Measurements from ENCODE around the gene SLFN12. TPM values are rescaled to one million over a fixed set of nuclear protein-coding genes. Genes with fewer than 3 reads are reported as not detected.

SLFN12 gene
- total RNA-seq, 2 donors from 2014 or later: 4.9 to 6.0 TPM

DNA sequence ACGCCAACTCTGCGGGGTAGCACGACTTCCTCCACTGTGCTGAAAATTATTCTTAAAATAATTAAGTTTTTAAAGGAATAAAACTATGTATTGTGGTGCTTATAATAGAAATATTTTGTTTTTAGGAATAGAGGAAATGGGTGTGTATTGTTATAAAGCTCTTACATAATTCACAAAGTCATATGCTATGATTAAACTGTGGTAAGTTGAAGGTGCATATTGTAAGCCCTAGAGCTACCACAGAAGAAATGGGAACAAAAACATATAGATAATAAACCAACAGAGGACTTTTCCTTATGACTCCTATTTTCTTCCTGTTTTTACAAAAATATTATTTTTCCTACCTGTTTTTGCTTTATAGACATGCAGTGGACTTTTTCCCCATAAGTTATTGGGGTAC lies 54.6 kb downstream of the SLFN12 start:
- DNase-seq (no peak), ATAC-seq (no peak)
- no peaks in the 10 kb centered on the region for H3K27me3 ChIP-seq
- H3K9me3 ChIP-seq: no peaks in the 10 kb centered on the region
- H3K36me3 ChIP-seq (replicated peaks in 1 of 2; ENCODE audit: insufficient read depth in 1 of 2, low read depth in 2 of 2): no peaks in the 10 kb centered on the region
- H3K4me3 ChIP-seq: no peak overlapping the region
- H3K4me1 ChIP-seq: peaks cover 14% of the 10 kb centered on the region
- TF ChIP-seq, protein P1, sequence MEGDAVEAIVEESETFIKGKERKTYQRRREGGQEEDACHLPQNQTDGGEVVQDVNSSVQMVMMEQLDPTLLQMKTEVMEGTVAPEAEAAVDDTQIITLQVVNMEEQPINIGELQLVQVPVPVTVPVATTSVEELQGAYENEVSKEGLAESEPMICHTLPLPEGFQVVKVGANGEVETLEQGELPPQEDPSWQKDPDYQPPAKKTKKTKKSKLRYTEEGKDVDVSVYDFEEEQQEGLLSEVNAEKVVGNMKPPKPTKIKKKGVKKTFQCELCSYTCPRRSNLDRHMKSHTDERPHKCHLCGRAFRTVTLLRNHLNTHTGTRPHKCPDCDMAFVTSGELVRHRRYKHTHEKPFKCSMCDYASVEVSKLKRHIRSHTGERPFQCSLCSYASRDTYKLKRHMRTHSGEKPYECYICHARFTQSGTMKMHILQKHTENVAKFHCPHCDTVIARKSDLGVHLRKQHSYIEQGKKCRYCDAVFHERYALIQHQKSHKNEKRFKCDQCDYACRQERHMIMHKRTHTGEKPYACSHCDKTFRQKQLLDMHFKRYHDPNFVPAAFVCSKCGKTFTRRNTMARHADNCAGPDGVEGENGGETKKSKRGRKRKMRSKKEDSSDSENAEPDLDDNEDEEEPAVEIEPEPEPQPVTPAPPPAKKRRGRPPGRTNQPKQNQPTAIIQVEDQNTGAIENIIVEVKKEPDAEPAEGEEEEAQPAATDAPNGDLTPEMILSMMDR (IDR thresholded peaks at IDR 0.05): no peak
- TF ChIP-seq POLR2A (IDR thresholded peaks at IDR 0.05): no peak
- intact Hi-C loops (cut with DNase I): no loop called here
- 70 to 80% methylated on average over 3 of the region's 3 CpGs for WGBS, 2 donors
- H3K27ac ChIP-seq: no peak overlapping the region

DNA sequence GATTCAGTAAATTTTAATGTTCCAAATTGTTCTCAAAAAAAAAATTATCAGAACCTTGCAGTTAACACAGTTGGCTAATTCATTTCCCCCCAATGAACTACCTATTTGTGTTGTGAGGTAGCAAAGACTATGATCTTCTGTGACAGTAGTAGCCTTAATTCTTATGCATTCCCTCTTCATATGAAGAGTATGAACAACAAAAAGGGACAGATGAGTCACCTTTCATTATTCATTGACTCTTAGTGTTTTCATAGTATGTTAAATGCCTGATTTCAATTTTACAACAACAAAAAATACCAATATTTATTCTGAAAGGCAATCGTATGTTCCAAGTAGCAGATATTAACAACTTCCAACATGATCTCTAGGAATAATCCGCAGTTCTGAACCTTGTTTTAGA lies 55.2 kb downstream of the SLFN12 start:
- Histone ChIP-seq H3K27ac (no peak overlapping the region), H3K27me3 (no peaks in the 10 kb centered on the region), H3K4me1 (peaks cover 14% of the 10 kb centered on the region), H3K4me3 (no peak overlapping the region), H3K9me3 (no peaks in the 10 kb centered on the region), H3K36me3 (replicated peaks in 1 of 2; ENCODE audit: insufficient read depth in 1 of 2, low read depth in 2 of 2) (no peaks in the 10 kb centered on the region)
- DNase-seq (no peak), ATAC-seq (no peak)
- WGBS, 2 donors: 47 to 50% methylated on average over 2 of the region's 2 CpGs
- no peak for TF ChIP-seq POLR2A (IDR thresholded peaks at IDR 0.05)
- TF ChIP-seq, protein P1 (IDR thresholded peaks at IDR 0.05): no peak
- intact Hi-C loops (cut with DNase I): no loop called here

GRCh38 chr17:35376245-35376644 lies 56.1 kb downstream of the SLFN12 start:
- H3K27ac ChIP-seq: peak overlapping the region in 1 of 4 donors; percentile 32
- peaks cover 14% of the 10 kb centered on the region for H3K4me1 ChIP-seq
- intact Hi-C loops (cut with DNase I): no loop called here
- no peak for DNase-seq
- ATAC-seq: no peak
- 21 to 31% methylated on average over 1 of the region's 1 CpG for WGBS, 2 donors
- no peaks in the 10 kb centered on the region for H3K27me3 ChIP-seq
- no peak overlapping the region for H3K4me3 ChIP-seq
- TF ChIP-seq, protein P1 (IDR thresholded peaks at IDR 0.05): no peak
- TF ChIP-seq POLR2A (IDR thresholded peaks at IDR 0.05): no peak
- no peaks in the 10 kb centered on the region for H3K36me3 ChIP-seq (replicated peaks in 1 of 2; ENCODE audit: insufficient read depth in 1 of 2, low read depth in 2 of 2)
- H3K9me3 ChIP-seq: peaks cover 0 to 3% (median 0%) of the 10 kb centered on the region in 3 donors

DNA sequence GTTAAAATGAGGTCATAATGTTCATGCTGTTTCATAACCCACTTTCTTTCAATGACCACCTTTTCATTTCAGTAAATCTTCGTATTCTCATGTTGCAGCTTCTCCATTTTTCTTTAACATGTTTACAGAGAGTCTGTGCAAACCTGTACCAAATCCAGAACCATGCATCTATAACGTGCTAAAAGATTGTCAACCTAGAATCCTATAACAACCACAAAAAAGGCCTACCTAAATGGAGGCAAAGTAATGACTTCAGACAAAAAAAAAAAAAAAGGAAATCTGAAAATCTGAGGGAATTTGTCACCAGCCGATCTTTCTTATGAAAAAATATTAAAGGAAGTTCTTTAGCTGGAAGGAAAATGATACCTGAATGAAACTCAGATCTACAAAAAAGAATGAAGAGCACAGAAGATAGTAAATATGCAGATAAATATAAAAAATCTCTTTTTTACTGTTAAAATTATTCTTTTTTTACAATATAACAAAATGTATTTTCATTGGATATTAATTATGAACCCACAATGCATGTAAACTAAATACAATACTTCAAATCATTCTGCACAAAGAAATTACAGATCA lies 57.4 kb downstream of the SLFN12 start:
- intact Hi-C loops (cut with DNase I): no loop called here
- no peak for ATAC-seq
- no peaks in the 10 kb centered on the region for H3K36me3 ChIP-seq (replicated peaks in 1 of 2; ENCODE audit: insufficient read depth in 1 of 2, low read depth in 2 of 2)
- 72 to 81% methylated on average over 3 of the region's 3 CpGs for WGBS, 2 donors
- TF ChIP-seq POLR2A (IDR thresholded peaks at IDR 0.05): no peak
- TF ChIP-seq, protein P1 (IDR thresholded peaks at IDR 0.05): no peak
- peaks cover 14% of the 10 kb centered on the region for H3K4me1 ChIP-seq
- H3K9me3 ChIP-seq: peaks cover 0 to 6% (median 0%) of the 10 kb centered on the region in 3 donors
- H3K4me3 ChIP-seq: no peak overlapping the region
- no peak for DNase-seq
- no peaks in the 10 kb centered on the region for H3K27me3 ChIP-seq
- H3K27ac ChIP-seq: peak overlapping the region in 3 of 4 donors; percentile 73 to 76 (median 74)
